ENCODE results near the gene LSM6.

The LSM6 gene

GRCh38 chr4:146183209-146183608, 7.7 kb downstream of the LSM6 start:
- no peak for DNase-seq (ENCODE audit: low read depth, low spot score)
- H3K27ac ChIP-seq: no peak overlapping the region

DNA sequence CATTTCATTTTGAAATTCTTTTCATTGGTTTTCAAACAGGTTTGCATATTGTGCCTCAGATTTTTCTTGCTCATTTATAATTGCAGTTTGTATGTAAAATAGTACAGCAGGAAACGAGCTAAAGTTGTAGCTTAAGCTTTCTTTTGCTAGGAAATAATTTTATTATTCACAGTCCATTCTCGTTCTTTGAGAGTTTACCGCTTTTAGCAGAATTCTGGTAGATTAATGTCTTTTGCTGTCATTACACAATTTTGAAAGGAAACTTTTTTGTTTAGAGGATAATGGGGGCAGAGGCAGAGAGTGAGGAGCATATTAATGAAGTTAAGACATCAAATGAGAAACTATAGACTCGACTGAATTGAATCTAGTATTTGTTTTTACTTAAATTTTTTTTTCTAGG, 10.5 kb downstream of the LSM6 start:
- no peak for DNase-seq (ENCODE audit: low read depth, low spot score)
- no peak overlapping the region for H3K27ac ChIP-seq

GRCh38 chr4:146186596-146186995, 11.1 kb downstream of the LSM6 start:
- no peak overlapping the region for H3K27ac ChIP-seq
- DNase-seq (ENCODE audit: low read depth, low spot score): no peak

GRCh38 chr4:146190456-146190855, 14.9 kb downstream of the LSM6 start:
- H3K27ac ChIP-seq: no peak overlapping the region
- no peak for DNase-seq (ENCODE audit: low read depth, low spot score)

DNA sequence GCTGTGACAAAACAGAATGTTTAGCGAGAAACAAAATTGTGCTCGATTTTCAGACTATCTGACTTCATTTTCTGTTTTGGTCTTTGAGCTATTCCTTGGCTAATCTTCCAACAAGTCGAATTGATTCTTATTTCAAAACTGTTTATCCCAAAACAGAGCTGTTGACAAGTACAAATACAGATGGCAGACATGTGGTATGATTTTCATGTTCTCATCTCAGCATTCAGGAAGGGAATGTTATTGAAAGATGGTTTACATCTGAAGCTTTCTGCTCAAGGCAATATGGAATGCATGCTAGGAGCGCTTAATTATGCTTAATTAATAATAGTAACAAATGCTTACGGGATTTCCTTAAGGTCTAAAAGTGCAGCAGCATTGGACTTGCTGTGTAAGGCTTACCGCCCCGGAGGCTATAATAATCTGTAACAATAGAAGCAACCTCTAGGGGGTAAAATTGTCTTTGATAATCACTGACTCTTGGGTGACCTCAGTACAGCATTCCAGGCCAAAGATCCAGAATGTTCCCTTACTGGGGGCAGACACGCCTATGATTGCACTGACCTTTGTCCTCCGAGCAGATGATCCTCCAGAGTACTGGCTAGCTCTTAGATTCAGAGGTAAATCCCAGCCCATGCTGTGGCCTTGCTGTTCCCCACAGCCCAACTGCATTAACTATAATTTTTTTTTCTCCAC, 16.4 kb downstream of the LSM6 start:
- H3K27ac ChIP-seq: no peak overlapping the region

DNA sequence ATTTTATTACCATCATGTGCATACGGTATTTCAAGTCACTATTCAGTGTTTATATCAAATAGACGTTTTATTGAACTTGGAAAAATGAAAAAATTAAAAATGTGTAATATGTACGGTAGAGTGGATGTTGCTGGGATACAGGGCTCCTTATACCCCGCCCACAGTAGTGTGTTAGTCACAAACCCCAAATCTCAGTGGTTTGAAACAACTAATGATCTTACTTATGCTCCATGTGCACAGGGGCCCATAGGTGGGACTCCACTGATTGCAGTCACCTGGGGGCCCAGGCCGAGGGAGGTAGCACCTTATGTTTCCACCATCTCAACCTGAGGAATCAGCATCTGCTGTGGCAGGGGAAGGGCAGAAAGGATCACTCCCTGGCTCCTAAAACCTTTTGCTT, 18.1 kb downstream of the LSM6 start:
- H3K27ac ChIP-seq: no peak overlapping the region
- DNase-seq (ENCODE audit: low read depth, low spot score): no peak

More for the DNA sequence above, 16.4 kb downstream of the LSM6 start:
- no peak for DNase-seq (ENCODE audit: low read depth, low spot score)

DNA sequence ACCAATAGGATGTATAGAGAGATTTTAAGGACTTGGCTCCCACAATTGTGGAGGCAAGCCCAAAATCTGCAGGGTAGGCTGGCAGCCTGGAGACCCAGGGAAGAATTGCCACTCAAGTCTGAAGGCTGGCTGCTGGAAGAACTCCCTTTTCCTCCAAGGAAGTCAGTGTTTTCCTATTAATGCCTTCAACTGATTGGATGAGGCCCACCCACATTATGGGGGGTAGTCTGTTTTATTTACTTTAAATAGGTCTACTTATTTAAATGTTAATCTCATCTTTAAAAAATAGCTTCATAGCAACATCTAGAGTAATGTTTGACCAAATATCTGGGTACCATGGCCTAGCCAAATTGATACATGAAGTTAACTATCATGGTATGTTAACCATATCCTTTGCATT, 18.7 kb downstream of the LSM6 start:
- no peak for DNase-seq (ENCODE audit: low read depth, low spot score)
- H3K27ac ChIP-seq: no peak overlapping the region

- no peak for DNase-seq (ENCODE audit: low read depth, low spot score)
- H3K27ac ChIP-seq: no peak overlapping the region
Observed at GRCh38 chr4:146202665-146203064, 27.1 kb downstream of the LSM6 start.

DNA sequence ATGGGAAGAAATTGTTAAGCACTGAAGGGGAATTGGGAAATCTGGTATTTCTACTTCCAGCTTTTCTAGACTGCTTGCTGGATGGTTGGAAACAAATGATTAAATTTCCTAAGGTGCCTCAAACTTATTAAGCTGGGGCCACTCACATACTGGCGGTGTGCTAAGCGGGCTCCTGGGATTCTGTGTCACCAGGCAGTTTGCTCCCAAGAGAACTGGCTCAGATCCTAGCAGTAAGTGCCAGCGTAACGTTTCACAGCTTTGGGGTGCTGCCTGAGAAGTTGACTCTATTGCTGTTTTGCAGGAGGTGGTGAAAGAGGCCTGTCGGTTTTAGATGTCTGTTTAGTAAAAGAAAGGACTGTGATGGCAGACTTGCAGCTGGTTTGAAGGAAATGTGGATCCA, 31.9 kb downstream of the LSM6 start:
- DNase-seq (ENCODE audit: low read depth, low spot score): no peak

GRCh38 chr4:146210890-146211289, 35.4 kb downstream of the LSM6 start:
- DNase-seq (ENCODE audit: low read depth, low spot score): no peak

More for the DNA sequence above, 31.9 kb downstream of the LSM6 start:
- H3K27ac ChIP-seq: no peak overlapping the region

DNA sequence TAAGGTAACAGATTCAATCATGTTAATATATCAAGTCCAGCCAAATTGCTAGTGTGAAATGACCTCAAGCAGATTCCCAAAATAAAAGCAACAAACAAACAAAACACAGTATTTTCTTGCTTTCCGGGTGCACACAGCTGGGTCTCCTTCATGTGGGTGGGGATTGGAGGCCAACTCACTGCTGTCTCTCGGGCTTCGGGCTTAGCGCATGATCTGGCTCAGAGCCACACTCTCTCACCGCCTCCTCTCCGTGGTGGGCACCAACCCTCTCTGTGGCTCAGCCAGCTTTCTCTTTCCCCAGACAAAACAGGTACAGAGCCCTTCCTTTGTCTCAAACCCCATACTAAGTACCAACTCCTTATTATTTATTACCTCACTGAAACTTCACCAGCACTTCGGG, 35.9 kb downstream of the LSM6 start:
- DNase-seq (ENCODE audit: low read depth, low spot score): no peak
- no peak overlapping the region for H3K27ac ChIP-seq

More at GRCh38 chr4:146210890-146211289, 35.4 kb downstream of the LSM6 start:
- no peak overlapping the region for H3K27ac ChIP-seq

- no peak for DNase-seq (ENCODE audit: low read depth, low spot score)
- H3K27ac ChIP-seq: no peak overlapping the region
Observed at GRCh38 chr4:146212781-146213180, 37.3 kb downstream of the LSM6 start.

DNA sequence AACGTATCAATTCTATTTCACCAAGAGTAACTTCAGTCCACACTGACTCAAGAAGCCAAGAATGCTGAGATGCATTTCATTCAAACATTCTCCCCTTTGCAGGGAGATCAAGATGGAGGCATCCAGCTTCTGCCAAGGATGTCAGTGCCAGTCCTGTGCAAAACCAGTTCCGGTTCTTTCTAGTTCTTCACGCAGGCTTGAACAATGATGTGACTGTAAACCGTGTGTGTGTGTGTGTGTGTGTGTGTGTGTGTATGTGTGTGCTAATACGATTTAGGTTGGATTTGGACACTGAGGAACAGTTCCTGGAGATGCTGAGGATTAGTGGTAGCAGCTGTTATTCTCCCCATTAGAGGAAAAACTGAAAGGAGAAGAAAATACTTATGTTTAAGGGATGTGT, 38.7 kb downstream of the LSM6 start, which contains the start of gene REELD1:
Gene REELD1 (plus strand): TSS at position 301 of the 400 bp plus-strand sequence. CDS start 2,415 bp downstream, outside the sequence.
- H3K27ac ChIP-seq: no peak within 1 kb of the TSS
- no peak for DNase-seq (ENCODE audit: low read depth, low spot score)

DNA sequence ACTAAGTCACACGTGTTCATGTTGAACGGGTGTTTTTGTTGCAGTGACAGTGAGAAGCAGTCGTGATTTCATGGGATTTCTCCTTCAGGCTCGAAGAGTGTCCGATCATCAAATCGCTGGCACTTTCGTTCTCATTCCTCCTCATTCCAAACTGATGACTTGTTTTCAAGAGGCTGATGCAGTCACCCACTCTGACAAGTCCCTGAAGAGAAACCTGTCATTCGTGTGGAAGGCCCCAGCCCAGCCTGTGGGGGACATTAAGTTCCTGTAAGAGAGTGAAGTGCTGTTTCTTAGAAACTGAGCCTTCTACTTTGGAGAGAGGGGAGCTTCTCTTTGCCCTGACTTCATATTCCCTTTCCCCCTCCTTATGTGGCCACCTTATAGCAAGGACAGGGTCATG, 46.8 kb downstream of the LSM6 start:
- DNase-seq (ENCODE audit: low read depth, low spot score): no peak
- no peak overlapping the region for H3K27ac ChIP-seq

DNA sequence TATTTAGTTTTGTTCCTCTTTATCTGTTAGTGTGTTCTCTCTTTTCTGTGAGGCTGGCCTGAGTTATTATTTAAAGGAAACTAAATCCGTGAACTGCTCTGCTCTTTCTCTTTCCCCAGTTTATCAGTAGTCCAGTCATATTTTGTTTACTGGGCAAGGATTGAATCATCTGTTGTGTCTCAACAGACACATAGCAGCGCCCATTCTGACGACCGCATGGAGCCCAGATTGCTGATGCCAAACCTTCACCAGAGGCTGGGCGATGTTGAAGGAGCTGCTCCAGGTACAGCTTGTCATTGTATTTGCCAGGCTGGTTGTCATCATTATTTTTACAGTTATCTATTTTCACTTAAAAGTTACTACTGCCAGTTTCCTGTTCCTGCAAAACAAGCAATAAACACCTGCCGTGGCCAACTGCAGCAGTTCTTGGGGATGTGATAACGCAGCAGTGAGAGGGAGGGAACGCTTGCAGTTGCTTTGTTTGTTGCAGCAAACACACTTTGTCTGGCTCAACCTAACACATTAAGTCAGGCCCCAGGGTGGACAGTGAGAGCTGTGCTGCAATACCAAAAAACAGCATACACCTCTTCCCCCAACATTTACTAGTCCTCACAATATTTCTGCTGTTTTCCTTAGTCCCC, 48.9 kb downstream of the LSM6 start:
- H3K27ac ChIP-seq: no peak overlapping the region
- no peak for DNase-seq (ENCODE audit: low read depth, low spot score)

GRCh38 chr4:146229406-146229805, 53.9 kb downstream of the LSM6 start:
- H3K27ac ChIP-seq: no peak overlapping the region
- no peak for DNase-seq (ENCODE audit: low read depth, low spot score)

DNA sequence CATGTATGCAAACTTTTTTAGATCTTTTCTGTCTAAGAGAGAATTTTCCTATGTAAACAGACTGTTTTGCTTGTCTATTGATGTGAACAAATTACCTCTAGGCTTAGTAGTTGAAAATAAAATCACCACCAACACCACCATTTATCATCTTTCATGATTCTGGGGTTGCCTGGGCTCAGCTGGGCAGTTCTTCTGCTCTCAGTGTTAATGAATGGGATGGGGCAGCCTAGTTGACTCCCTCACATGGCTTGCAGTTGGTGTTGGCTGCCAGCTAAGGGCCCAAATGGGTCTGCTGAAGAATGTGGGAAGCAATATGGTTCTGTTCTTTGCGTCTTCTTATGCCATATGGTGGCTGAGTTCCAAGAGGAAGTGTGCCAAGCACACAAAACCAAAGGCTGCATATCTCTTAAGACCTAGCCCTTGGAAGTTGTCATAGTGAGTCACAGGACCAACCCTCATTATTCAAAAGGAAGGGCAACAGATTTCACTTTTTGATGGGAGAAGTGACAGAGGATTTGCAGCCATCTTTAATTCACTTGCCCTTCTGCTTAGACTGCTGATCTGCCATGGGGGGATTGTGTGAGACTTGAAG, 56.7 kb downstream of the LSM6 start:
- DNase-seq (ENCODE audit: low read depth, low spot score): peak; percentile 36

DNA sequence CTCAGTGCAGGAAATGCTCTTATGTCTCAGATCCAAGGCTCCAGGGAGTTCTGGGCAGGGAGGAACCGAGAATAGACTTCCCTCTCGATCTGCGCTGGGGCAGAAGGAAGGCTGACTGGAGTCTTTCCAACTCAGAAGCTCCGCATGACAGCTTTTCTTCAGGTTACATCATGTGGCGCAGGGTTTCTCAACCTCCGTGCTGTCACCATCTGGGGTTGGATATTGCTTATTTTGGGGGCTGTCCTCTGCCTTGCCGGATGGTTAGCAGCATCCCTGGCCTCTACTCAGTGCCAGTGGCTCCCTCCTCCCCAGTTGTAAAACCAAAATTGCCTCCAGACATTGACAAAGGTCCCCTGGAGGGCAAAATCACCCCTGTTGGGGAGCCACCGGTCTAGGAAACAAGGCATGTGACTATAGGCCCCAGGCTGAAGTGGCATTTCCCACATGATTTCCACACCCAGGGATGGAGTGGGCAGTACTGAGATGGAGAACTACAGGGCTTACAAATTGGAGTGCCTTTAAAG, 60.2 kb downstream of the LSM6 start:
- no peak for DNase-seq (ENCODE audit: low read depth, low spot score)
- no peak overlapping the region for H3K27ac ChIP-seq

More for the DNA sequence above, 56.7 kb downstream of the LSM6 start:
- H3K27ac ChIP-seq: no peak overlapping the region

DNA sequence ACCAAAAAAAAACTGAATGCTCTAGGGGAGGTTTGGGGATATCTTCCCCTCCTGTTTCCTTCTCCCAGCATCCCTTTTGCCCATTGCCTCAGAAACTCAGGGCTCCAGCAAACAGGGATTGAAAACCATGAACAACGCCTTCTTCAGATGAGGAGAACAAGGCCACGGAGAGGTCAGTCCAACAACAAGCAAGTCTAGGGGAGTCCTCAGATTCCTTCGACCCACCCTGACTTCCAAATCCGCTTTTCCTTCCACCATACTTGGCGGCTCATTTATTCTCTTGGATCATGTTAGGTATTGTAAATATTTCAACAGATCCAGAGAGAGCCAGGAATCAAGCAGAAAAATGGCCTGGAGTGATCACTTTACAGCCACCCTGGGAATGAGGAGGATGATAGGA, 60.7 kb downstream of the LSM6 start:
- no peak for DNase-seq (ENCODE audit: low read depth, low spot score)

DNA sequence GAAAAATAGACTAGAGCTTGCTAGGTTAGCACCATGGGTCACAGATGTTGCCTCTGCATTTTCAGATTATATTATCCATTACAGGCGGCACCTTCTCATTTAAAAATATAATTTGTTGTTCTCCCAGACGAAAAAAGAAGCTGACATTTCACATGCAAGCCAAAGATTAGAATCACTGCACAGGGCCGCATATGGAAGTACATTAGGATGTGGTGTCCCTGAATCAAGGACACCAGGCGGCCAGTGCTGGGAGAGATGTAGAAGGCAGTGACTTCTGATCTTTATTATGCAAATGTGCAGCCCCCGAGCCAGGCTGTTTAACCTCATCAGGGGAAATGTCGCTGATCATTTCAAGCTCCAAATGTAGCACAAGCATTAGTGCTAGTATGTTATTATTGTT, 61.6 kb downstream of the LSM6 start:
- DNase-seq (ENCODE audit: low read depth, low spot score): no peak
- no peak overlapping the region for H3K27ac ChIP-seq

More for the DNA sequence above, 60.7 kb downstream of the LSM6 start:
- no peak overlapping the region for H3K27ac ChIP-seq

- DNase-seq (ENCODE audit: low read depth, low spot score): no peak
- H3K27ac ChIP-seq: no peak overlapping the region
Observed at GRCh38 chr4:146238107-146238506, 62.6 kb downstream of the LSM6 start.

All from epithelial cell of prostate (primary cell).